GM21723 (cell line): ENCODE data around the gene GRAMD2B.

Source experiments
- ATAC-seq: cut with Tn5 transposase; IDR thresholded peaks from one replicate; pipeline ENCODE4 v1.9.1; 2021; ENCODE audit warnings: mild to moderate bottlenecking, moderate library complexity; ENCODE audit not compliant: unreplicated experiment

The GRAMD2B gene

DNA sequence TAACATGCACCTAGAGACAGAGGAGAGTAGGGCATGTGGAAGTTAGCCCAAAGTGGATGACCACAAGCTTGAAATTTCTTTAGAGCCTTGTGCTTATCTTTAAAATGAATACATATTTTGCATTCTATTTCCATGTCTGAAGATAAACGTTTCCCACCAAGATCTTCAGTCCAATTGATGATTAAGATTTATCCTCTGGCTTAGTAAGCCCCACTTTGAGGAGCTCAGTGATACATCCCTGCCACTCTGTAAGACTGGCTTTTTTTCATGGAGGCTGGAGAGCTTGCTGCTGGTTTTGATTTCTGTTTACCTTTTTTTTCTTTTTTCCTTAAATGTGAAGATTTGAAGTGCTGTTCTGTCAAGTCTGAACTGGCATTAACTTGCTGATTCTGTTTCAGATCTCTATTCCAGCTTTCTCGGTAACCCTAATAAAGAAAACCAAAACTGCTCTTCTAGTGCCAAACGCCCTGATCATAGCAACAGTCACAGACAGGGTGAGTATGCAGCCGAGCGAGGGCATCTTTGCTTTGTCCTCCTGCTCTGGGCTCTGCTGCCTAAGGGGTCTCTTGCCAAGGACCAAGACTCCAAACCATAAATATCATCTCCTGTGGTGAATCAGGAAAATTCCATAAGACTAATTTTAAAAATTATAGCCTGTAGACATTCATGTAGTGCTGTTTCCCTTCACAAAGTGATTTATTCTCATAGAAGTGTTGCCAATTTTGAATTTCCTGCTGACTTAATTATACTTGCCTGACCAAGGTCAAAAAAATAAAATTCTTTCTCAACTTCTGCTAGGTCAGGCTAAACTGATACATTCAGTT, 54.3 kb downstream of the GRAMD2B start:
- no peak for ATAC-seq

DNA sequence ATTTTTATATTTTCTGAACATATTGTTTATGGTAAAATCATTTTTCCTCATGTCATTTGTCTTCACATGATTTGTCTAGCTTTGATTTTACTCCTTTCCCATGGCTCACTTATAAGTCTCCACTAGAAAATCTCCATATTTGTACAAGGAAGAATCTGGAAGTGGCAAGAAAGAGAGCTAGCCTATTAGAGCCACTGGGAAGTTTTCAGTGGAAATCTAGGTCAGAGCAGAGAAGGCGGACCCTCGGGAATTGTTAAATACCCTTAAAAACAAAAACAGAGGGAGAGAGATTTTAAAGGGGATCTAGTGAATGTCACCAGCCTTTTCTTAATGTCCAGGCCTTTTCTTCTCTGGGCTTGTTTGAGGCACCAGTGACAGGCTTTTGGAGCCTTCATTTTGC, 56.6 kb downstream of the GRAMD2B start:
- ATAC-seq, result no peak

DNA sequence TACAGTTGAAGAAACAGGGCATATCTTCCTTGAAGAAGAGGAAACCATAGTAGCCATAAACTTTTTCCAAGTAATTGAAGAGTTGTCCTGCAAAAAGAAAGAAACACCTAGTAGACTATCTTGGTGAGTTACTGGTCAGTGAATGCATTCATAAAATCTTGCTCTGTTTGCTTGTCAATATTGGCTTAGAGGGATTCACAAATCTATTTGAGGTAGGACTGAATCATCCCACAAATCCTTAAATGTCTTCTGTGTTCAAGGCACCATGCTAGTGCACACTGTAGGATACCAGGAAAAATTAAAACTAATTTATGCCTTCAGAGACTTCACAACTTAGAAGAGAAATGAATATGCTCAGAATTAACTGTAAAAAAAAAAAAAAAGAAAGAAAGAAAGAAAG, 57.6 kb downstream of the GRAMD2B start:
- no peak for ATAC-seq

DNA sequence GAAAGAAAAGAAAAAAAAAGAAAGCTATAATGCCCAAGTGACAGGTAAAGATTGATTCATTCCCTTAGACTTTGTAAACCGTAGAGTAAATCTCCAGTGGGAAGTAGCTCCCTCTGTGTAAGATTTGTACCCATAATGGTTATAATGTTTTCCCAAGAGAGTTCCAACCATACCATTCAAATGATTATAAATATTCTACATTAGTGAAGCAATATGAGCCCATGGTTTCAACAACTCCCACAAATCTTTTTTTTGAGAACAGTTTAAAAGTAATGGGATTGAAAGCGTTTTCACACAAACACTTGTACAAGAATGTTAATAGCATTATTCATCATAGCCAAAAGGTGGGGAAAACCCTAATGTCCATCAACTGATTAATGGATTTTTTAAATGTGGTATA, 58.0 kb downstream of the GRAMD2B start:
- no peak for ATAC-seq

DNA sequence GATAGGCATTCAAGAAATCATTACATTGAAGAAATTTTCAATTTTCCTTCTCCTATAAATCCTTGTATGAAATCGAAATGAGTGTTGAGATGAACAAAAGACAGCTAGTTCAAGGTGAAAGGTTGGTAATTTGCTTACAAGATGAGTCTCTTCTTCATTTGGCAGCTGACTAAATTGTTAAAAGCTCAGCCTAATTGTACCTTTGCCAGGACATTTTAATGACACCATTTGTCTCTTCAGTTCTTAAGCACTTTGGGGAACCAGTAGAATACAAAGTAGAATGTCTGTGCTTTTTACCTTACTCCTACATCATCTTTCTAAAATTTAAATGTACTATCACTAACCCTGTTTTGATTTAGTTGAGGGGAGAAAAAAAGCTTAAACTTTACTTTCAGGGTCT, 59.4 kb downstream of the GRAMD2B start:
- ATAC-seq, result no peak

DNA sequence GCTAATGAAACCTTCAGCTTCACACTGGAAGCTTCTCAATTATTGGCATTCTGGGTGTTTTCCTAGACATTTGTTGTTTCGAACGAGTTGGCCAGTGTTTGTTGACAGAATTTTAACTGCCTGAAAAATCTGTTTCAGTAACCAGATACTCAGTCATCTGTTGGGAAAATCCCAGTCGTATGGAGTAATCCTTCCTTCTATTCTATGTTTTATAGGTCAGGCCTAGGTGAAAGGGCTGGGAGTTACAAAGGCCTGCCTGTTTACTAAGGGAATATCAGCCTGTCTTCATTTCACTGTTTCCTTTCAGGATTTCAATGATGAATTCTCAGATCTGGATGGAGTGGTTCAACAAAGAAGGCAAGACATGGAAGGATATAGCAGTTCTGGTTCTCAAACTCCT, 59.9 kb downstream of the GRAMD2B start:
- ATAC-seq, result no peak

DNA sequence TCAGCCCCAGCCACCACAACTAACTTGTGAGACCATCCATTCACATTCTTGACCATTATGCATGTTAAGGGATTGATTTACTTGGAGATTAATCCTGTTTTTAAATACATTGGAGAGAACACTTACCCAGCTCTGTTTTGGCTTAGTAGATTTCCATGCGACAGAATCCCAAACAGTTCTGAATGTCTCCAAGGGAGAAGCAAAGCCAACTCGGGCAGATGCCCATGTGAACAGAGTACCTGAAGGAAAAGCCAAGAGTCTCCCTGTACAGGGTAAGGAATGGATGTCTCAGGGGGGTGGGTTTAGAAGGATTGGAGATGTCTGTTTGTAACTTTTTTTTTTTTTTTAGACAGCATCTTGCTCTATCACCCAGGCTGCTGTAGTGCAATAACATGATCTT, 61.0 kb downstream of the GRAMD2B start:
- no peak for ATAC-seq

DNA sequence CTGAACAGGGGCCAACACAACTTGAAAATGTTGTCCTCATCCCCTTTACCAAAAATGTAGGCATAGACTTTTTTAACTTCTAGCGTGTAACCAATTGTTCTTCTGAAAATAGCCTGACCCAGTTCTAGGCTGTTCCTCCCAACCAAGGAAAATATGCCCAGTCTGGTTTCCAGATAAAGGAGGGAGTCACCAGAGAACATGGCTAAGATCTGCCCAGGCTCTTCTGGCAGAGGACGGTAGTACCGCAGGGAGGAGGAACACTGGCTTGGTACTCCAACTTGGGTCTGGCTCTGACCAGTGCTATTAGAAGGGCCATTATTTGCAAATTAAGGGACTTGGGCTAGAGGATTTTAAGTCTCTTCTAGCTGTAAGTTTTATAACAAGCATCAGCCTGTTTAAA, 63.1 kb downstream of the GRAMD2B start:
- ATAC-seq, result no peak

DNA sequence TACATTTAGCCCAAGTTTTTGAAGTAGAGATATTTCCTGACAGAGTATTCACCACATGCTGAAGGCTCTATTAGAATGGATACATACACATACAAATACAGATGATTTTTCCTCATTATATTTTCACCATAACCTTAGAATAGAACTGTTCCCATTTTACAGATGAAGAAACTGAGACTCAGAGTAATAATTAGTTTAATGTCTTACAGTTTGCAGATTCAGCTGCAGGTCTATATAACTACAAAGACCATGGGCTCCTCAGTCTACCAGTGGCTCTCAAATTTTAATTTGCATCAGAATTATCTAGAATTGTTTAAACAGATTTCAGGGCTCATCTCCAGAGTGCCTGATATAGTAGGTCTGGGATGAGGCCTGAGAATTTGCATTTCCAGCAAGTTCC, 64.4 kb downstream of the GRAMD2B start:
- no peak for ATAC-seq

DNA sequence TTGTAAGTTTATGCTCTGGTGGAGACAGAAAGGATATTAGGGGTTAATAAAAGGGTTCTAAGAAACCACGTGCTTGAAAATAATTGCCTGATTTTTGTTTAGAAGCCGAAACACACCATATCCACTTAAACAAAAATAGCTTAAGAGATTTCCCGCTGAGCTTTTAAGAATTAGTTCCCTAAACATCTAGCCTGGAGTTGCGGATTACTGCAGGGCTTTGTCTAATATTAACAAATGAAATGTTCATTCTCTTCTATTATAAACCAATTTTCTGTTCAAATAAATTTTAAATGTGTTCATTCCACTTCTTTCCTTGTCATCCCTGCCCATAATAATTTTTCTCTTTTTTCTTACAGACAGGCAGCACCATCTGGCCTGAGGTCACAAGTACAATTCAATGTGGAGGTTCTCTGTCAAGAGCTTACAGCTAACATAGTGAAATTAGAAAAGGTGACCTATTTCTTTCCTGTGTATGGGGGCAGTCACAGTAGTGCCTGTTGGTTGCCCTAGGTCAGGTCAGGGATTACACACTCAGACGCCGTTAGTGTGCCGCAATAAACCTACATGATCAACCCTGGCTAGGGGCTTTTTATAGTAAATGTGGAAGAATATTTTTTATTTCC, 65.3 kb downstream of the GRAMD2B start:
- no peak for ATAC-seq

DNA sequence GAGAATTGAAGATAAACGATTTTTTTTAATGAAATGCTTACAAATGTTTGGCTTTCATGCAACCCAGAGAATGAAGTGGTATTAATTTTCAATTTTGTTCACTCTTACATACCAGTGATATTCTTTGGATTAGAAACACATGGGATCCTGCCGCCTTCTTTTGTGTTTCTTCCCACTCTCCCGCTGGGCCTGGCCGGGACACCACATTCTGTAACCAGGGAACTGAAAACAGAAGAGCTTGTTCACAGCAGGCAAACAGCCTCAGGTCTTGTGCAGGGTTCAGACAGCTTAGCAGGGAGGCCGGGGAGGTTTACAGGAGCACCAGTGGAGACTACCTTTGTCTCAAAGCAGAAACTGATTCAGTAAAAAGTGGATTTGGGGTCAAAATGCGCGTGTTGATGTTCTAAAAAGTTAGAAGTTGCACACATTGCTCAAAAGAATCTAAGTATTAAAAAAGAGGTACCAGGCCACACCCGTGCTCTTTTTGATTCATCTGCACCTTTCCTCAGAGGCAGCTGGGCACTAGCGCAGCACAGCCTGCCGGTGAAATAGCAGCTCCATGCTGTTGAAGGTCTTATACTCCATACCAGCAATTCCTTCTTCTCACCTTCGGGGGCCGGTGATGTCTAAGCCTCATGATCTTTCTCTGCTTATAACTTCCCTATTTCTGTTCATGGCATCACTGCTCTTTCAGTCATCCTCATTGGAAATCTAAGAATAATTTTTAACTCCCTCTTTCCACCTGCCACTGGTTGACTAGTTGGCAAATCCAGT, 67.1 kb downstream of the GRAMD2B start:
- ATAC-seq, result no peak

DNA sequence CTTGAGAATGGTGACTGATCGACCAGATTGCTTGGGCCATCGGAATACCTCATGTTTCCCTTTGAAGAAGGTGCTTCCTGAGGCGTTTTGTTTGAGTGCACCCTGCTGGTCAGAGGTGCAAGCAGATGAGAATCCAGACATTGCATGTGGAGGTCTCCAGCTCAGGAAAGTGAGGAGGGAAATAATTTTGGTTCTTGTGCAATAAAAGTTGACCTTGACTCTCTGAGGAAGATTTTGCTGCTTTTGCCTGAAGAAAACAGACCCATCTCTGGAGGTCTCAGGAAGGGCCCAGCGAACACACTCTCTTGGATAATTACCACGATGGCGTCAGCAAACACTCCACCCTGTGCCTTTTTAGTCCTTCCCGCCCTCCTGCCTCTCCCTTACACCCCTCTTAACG, 69.7 kb downstream of the GRAMD2B start:
- ATAC-seq, result no peak

DNA sequence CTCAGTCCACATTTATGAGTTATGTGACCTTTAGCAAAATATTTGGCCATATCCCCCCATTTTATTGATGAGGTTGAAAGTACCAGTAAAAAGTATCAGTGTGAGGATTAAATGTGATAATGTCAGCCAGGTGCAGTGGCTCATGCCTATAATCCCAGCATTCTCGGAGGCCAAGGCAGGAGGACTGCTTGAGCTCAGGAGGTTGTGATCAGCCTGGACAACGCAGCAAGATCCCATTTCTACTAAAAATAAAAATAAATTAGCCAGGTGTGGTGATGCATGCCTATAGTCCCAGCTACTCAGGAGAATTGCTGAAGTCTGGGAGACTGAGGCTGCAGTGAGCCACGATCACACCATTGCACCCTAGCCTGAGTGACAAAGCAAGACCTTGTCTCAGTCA, 71.2 kb downstream of the GRAMD2B start:
- ATAC-seq, result no peak

DNA sequence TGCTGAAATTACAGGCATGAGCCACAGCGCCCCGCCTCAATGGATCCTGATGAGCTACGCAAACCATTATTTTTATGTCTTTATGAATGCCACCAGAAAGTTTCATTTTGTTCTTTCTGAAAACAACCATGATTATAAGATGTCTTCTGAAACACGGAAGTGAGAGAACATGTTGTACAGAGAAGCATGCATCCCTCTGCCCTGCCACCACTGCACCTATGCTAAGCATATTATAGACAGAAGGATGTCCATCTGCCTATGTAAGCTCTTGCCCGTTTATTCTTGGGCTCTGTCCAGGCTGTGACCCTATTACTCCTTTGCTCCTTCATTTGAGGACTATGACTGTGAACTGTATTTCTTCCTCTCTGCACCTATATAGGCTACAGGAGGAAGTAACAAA, 74.3 kb downstream of the GRAMD2B start:
- ATAC-seq, result no peak

DNA sequence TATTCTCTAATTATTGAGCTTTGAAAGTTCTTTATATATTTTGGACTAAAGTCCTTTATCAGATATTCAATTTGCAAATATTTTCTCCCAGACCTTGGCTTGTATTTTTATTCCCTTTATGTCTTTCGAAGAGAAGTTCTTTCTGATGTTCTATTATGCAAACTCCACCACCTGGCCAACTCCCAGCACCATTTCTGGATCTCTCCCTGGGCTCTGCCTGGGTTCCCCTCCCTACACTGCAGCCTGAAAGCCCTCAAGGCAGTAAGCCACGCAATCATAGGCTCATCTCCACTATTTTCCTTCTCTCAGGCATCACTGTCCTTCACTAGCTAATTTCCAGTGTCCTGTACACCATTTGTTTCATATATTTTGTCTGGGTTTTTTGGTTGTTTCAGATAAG, 76.1 kb downstream of the GRAMD2B start:
- no peak for ATAC-seq

DNA sequence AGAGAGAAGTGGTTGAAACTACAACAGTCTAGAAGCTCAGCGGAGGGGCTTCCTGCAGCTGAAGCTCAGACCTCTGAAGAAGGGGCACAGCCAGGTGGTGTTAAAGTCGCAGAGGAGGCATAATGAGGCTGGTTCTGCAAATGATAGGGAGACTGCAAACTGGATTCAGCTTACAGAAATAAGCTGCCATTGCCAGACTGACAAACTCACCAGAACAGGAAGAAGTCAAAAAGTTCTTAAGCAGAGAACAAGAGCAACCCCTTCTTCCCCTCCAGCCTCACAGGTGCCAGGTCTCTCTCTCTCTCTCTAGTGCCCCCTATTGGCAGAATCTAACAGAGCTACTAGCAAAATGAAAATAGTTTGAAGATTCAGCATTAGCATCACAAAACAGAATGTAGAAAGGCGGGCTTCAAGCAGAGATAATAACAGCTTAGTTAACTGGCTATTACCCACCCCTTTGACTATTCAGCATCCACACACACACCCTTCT, 76.7 kb downstream of the GRAMD2B start:
- ATAC-seq, result peak; percentile 59

DNA sequence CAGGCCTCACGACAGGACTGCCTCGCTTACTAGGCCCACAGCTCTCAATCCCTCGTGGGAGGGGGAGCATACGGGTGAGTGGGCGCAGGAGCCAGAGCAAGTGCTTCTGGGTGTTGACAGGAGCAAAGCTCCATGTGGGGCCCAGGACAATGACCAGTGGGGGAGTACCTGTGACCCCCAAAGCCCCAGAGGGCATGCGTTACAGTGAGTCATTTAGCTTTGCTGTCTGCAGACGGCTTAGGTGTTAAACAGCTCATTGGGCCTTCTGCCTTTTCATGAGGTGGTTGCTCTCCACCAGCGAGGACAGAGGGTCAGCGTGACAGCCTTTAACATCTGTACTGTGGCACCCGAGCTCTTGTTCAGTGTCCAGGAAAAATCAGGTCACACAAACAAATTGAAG, 78.2 kb downstream of the GRAMD2B start:
- ATAC-seq, result no peak

DNA sequence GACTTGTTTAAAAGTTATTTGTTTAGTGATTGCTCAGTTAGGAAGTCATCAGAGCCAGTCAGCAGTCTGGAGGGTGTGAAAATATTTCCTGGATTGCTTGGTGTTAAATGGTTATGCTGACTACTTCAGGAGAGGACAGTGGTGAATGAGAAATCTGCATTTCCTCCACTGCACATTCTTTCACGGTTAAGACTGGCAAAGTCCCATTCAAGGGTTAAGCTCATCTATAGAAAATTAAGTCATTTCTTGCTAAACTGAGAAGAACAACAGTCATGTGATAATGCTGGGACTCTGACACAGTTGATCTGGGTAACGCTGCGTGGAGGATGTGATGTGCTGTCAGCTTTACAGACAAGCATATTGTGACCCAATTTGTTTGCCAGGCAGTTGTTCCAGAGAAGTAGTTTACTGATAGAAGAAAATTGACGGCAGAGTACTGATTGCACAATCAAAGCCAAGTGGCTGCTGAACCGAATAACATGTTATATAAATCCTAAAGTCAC, 80.4 kb downstream of the GRAMD2B start:
- ATAC-seq, result no peak

DNA sequence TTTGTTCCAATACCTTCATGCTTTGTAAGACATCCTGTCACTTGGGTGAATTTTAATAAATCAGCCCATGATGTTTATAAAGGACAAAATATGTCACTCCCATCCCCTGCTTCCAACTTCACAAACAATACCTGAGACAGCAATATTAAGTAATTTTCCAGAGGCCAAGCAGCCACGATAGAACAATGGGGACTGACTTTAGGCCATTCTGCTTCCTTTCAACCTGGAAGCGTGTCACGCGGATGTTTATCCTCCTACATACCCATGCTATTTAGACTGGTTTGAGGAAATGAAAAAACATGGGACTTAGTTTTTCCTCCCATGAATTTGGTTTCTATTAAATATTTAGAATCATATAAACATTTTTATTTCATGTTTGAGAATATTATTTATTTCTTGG, 82.9 kb downstream of the GRAMD2B start:
- no peak for ATAC-seq

DNA sequence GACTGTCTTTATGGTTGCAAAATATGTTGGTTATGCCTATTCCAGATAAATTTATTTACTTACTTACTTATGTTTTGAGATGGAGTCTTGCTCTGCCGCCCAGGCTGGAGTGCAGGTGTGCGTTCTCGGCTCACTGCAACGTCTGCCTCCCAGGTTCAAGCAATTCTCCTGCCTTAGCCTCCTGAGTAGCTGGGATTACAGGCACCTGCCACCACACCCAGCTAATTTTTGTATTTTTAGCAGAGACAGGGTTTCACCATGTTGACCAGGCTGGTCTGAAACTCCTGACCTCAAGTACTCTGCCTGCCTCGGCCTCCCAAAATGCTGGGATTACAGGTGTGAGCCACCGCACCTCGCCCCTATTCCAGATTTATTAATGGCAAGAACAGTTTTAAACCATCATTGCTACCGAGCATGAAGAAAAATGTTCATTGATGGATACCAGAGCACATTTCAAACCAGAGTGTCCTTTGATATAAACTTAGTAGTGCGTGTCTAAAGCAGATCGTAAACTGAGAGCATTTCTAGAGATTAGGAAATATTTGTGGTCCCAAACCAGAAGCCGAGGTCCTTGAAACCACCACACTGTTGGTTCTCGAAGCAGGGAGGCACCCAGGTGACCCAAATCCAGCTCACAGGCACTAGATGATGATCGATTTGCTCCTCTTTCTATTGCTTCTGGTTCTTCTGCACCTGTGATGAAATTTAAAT, 85.2 kb downstream of the GRAMD2B start:
- ATAC-seq, result no peak

DNA sequence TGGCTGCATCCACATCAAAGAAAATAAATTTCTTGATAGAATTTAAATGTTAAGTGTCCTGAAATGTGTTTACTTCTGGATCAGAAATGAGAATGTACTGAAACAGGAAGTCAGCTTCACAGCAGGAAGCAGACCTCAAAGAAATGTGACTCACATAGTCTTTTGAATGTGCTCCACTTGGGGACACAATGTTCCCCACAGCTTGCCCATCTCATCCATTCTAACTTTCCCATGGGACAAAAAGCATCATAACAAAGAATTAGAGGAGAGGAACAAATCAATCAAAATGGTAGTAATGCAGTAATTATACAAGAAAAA, 85.7 kb downstream of the GRAMD2B start:
- no peak for ATAC-seq
